HG02943 (cell line): ENCODE results near the gene KCNK7.

ENCODE experiments used
- ATAC-seq: cut with Tn5 transposase; IDR thresholded peaks from one replicate; pipeline ENCODE4 v1.9.1; 2021; ENCODE audit warnings: mild to moderate bottlenecking, low read depth, moderate library complexity; ENCODE audit not compliant: unreplicated experiment

Gene KCNK7

GRCh38 chr11:65589444-65590239 is 6.0 kb downstream of the KCNK7 start:
- ATAC-seq: no peak

- ATAC-seq: peak; percentile 60
Observed at GRCh38 chr11:65588199-65589054, 7.2 kb downstream of the KCNK7 start.

GRCh38 chr11:65586676-65587075 is 8.9 kb downstream of the KCNK7 start:
- no peak for ATAC-seq

GRCh38 chr11:65586247-65586630 is 9.4 kb downstream of the KCNK7 start:
- no peak for ATAC-seq

- ATAC-seq: no peak
Observed at GRCh38 chr11:65585396-65586246, 10.0 kb downstream of the KCNK7 start.

GRCh38 chr11:65584723-65585171 is 10.9 kb downstream of the KCNK7 start:
- ATAC-seq: no peak

GRCh38 chr11:65584106-65584505 is 11.5 kb downstream of the KCNK7 start:
- ATAC-seq: no peak

- ATAC-seq: no peak
Observed at GRCh38 chr11:65583589-65583988, 12.0 kb downstream of the KCNK7 start.

GRCh38 chr11:65581928-65582327 is 13.7 kb downstream of the KCNK7 start:
- ATAC-seq: no peak

GRCh38 chr11:65580756-65581155 is 14.8 kb downstream of the KCNK7 start:
- ATAC-seq: no peak

GRCh38 chr11:65580031-65580692 is 15.4 kb downstream of the KCNK7 start:
- no peak for ATAC-seq

GRCh38 chr11:65579291-65579690 is 16.3 kb downstream of the KCNK7 start:
- ATAC-seq: no peak

- no peak for ATAC-seq
Observed at GRCh38 chr11:65578667-65579066, 16.9 kb downstream of the KCNK7 start.

- ATAC-seq: no peak
Observed at GRCh38 chr11:65578134-65578533, 17.5 kb downstream of the KCNK7 start.

- ATAC-seq: no peak
Observed at GRCh38 chr11:65577756-65578109, 17.9 kb downstream of the KCNK7 start.

GRCh38 chr11:65576867-65577755 is 18.5 kb downstream of the KCNK7 start:
- no peak for ATAC-seq

- no peak for ATAC-seq
Observed at GRCh38 chr11:65576232-65576866, 19.3 kb downstream of the KCNK7 start.

- no peak for ATAC-seq
Observed at GRCh38 chr11:65575568-65576231, 19.9 kb downstream of the KCNK7 start, which contains the start of gene EHBP1L1. Gene EHBP1L1 (plus strand): TSS chr11:65576053. CDS start chr11:65576303, 250 bp downstream.
